ENCODE data around the gene RNF14.

- TF ChIP-seq CTCF (IDR thresholded peaks at IDR 0.05; ENCODE audit: poor library complexity), result no peak
- no peak for TF ChIP-seq EZH2phosphoT487 (IDR thresholded peaks at IDR 0.05; ENCODE audit: low read depth, severe bottlenecking, unreplicated experiment)
Measured at GRCh38 chr5:142036918-142037317, 68.0 kb downstream of the RNF14 start.

Measured in hepatocyte (in vitro differentiated cells).